T-helper 1 cell treated with Interleukin-12 subunit alpha and Interleukin-12 subunit beta and Interleukin-4 antibody, amounts not matched to agents 30 ng/mL and 1 ng/mL, for 36 hours (primary cell): ENCODE measurements around the gene COX5A. TPM values are rescaled to one million over a fixed set of nuclear protein-coding genes. Genes with fewer than 3 reads are reported as not detected.

Source experiments
- intact Hi-C: fragments of 100-400 bp; cut with micrococcal nuclease; formaldehyde crosslinking; loops from one replicate; pipeline ENCODE4 v1.15.1; 2024
- total RNA-seq: library from RNA; stranded (reverse); gene quantifications from 2 replicates; pipeline ENCODE4 v1.2.3, GENCODE V29; 2022

Gene COX5A
- total RNA-seq, 1 donor from 2014 or later = 205 TPM

GRCh38 chr15:74873756-74874424, 64.0 kb downstream of the COX5A start:
- intact Hi-C loops = loop anchor here (1.0 to 2.0 kb wide), 12 partner anchors 15 to 751 kb away; partner anchors contain the start of genes COX5A, FAM219B, MAN2C1 and PPCDC

GRCh38 chr15:74873036-74873755, 64.7 kb downstream of the COX5A start, which contains the start of gene SCAMP2:
TSS of gene SCAMP2 (minus strand) at chr15:74873365. CDS start at chr15:74873255, 110 bp downstream.
- intact Hi-C loops = loop anchor here (1.0 to 2.0 kb wide), 12 partner anchors 16 to 752 kb away; partner anchors contain the start of genes COX5A, FAM219B, MAN2C1 and PPCDC

- intact Hi-C loops = loop anchor here (1.0 to 2.0 kb wide), 12 partner anchors 17 to 753 kb away; partner anchors contain the start of genes COX5A, FAM219B, MAN2C1 and PPCDC
Measured at GRCh38 chr15:74872702-74873035, 65.2 kb downstream of the COX5A start.

- intact Hi-C loops = loop anchor here (1.0 kb wide), 1 partner anchor 25 kb away; no protein-coding TSS in a partner anchor
Measured at GRCh38 chr15:74870436-74871215, 67.2 kb downstream of the COX5A start.

Other genes starting within 250 kb of the COX5A start
- gene EDC3, start 242.0 kb downstream of the COX5A start, total RNA-seq = 41.7 and 51.2 TPM in 2 replicates
- gene CYP1A1, start 212.5 kb downstream of the COX5A start, total RNA-seq = 0.42 and 0.46 TPM in 2 replicates
- not detected in 2 replicates for gene CYP1A2, start 189.2 kb downstream of the COX5A start, total RNA-seq
- gene CSK, start 156.0 kb downstream of the COX5A start, total RNA-seq = 461 and 477 TPM in 2 replicates
- gene LMAN1L, start 125.2 kb downstream of the COX5A start, total RNA-seq = 3.7 and 3.8 TPM in 2 replicates
- gene CPLX3, start 111.4 kb downstream of the COX5A start, total RNA-seq = 0.91 and 1.4 TPM in 2 replicates
- gene ULK3, start 94.9 kb downstream of the COX5A start, total RNA-seq = 57.9 and 58.0 TPM in 2 replicates
- gene SCAMP2, start 64.7 kb downstream of the COX5A start, total RNA-seq = 155 and 156 TPM in 2 replicates
- 68.1 and 69.2 TPM in 2 replicates for gene MPI, start 48.0 kb downstream of the COX5A start, total RNA-seq
- 92.8 and 111 TPM in 2 replicates for gene FAM219B, start 31.2 kb downstream of the COX5A start, total RNA-seq
- gene RPP25, start 18.7 kb upstream of the COX5A start, total RNA-seq = 5.4 and 6.0 TPM in 2 replicates
- gene SCAMP5, start 57.5 kb upstream of the COX5A start, total RNA-seq = 0.98 and 1.4 TPM in 2 replicates
- gene PPCDC, start 85.5 kb upstream of the COX5A start, total RNA-seq = 39.6 and 41.3 TPM in 2 replicates